ENCODE data around the gene SHROOM3.

The SHROOM3 gene

DNA sequence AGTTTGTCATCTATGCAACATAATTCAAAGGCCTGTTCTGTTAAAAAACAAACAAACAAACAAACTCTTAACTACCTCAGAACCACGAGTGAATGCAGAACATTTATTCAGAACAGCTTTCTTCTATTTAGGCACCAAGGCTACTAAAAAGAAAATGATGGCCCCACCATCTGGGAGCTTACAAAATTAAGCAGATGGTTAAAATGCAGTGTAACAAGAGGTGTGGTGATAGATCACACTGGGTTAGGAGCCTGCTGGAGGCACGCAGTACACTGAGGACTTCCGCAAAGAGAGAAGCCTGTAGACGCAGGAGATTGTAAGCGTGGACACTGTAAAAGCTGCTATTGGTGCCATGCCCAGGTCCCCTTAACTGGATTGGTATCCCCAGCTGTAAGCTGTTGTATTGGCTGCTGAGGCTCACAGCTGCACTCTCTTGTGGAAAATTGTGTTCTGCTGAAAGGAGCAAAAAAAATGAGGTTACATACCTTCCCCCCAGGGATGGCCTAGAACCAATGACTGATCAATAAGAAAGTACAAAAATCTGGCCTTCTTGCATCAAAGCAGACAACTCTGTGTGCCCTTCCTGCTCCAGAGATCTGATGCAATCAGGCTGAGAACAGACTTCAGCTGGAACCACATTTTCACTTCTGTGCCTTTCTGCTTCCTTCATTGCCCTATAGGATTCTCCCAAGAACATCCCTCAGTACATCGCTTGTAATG lies 60.0 kb downstream of the SHROOM3 start:
- no peak for DNase-seq

DNA sequence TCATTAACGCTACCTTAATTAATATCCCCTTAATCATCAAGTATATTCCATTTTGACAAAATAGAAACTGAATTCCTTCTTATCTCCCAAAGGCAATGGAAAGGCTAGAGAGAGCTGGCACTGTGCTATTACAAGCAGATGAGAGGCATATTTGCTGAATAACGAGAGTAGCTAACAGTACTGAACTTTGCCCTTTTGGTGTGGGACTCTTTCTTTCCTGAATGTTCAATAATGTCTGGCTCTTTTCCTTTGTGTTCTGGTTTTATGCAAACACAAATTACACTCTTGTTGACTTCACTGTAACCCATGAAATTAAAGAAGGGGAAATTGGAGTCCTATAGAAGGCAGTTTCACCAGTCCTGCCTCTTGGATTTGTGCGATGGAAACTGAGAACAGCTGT lies 63.5 kb downstream of the SHROOM3 start:
- DNase-seq: no peak

DNA sequence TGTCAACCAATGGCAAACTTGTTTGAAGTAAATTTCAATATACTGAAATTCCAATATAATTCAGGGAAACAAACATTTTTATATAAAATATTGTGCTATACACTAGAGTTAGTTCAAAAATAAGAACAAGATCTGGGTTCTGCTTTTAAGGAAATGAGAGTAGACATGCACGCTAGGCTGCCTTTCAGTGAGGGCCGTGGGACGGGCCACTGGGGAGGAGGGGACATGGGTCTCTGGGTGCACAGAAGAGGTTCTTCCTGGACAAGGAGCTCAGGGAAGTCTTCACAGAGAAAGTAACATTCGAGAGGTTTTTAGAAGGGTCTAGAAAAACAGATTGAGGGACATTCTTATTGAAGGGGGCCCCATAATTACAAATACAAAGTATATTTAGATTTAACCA lies 64.4 kb downstream of the SHROOM3 start:
- DNase-seq: no peak

DNA sequence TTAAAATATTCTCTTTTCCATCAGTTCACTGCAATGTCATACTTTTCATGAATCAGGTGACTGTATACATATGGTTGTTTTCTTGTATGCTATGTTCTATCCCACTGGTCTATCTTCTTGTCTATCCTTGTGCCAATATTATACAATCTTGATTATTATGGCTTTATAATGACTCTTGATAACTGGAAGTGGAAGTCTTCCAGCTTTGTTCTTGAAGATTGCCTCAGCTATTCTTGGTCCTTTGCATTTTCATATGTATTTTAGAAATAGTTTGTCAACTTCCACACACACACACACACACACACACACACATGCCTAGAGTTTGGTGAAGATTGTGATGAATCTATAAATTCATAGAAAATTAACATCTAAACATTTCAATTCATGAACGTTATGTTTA lies 67.9 kb downstream of the SHROOM3 start:
- DNase-seq: no peak

DNA sequence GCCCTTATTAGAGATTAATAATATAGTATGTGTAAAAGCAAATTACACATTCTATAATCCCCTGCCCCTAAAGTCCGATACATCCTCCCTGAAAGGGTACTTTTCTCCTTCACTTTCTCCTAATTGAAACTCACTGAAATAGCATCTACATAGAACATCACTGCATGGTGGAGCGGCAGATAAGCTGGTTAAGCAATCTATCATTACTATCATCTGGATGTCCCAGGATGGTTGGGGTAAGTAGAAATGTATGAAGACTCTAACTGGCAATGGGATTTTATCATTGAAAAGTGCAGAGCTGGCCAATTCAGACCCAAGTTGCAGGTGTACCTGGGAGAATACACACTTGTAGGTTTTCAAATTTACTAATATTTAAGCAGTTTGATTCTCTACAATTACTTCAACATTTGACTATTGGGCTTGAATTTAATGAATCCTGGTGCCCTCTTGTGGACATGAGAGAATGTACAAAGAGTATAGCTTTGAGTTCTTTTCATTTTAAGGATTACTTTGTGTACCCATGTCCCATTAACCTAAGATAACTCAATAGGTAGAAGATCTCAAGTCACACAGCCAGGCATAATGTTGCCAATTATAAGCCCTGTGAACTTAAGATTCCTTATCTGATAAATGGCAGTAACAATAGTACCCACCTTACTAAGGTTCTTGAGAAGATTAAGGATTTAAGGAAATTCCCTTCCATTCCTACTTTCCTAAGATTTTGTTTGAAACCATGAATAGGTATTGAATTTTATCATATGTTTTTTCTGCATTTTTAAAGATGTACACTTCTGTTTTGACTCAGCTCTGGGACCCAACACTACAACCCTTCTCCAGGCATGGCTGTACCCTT lies 69.8 kb downstream of the SHROOM3 start:
- no peak for DNase-seq

DNA sequence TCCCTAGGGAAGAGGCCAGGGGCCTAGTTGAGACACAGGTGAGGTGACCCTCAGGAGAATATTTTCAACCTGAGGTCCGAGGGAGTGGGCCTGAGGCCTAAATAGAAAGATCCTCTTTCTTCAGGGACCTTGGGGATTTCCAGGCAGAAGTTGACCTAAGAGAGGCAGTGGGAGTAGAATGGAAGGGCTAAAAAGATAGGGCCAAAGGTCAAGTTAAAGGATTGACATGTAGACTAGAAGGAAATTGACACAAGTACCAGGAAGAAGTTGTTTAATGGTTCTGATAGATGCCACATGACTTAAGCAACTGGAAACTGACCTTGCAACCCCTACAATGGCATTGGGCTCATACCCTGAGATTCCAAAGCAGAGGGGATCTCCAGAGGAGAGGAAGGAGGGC lies 76.9 kb downstream of the SHROOM3 start:
- DNase-seq: no peak

DNA sequence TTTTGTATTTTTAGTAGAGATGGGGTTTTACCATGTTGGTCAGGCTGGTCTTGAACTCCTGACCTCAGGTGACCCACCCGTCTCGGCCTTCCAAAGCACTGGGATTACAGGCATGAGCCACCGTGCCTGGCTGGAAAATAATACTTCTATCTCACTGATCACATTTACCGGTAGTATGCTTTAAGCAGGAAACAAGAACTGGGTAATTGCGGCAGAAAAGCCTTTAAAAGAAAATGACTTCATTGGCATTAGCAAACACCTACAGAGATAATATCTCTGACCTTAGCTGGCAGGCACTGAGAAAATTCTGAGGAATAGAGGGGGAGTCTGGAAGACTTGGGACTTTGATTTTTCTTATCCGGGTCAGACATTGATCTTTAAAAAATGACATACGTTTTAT lies 78.5 kb downstream of the SHROOM3 start:
- no peak for DNase-seq

DNA sequence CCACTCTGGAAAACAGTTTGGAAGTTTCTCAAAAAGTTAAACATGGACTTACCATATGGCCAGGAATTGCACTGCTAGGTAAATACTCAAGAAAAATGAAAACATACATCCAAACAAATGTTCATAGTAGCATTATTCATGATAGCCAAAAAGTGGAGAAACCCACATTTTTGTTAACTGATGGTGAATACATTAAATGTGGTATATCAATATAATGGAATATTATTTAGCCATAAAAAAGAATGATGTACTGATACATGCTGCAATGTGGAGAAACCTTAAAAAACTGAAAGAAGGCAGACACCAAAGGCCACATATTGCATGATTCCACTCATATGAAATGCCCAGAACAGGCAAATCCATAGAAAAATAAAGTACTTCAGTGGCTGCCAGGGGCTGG lies 79.1 kb downstream of the SHROOM3 start:
- DNase-seq: no peak

DNA sequence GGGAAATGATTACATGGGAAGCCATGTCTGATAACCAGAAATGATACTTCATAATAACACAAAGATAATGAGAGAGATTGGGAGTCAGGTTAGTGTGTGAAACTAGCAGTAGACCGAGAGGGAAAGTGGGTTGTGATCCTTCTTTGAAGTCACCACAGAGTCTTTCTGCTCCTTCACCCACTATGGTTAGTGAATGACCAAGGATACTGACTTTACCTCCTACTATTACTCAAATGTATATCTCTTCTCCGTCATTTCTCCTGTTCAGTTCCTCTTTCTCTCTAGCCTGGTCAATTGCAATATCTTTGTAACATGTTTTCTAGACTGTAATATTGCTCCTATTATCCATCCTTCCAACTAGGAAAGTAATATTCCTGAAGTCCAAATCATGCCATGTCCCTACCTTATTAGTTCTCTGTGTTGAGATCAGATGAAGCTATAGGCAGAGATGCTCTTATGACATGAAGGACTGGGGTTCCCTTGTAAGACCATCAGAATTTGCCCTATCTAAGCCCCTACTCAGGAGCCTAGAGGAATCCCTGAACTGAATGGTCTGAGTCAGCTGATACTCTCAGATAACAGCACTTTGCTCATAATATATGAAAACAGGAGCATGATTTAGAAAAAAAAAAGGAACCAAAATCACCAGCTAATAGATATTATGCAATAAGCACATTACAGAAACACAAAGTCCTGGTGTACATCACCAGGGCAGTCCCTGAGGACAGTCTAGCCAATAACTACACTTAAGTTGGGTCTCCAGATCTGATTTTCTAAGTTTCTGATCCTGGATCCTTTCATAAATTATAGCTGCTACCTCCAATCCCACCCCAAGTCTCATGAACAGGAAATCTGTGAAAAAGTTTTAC lies 81.2 kb downstream of the SHROOM3 start:
- DNase-seq: no peak

DNA sequence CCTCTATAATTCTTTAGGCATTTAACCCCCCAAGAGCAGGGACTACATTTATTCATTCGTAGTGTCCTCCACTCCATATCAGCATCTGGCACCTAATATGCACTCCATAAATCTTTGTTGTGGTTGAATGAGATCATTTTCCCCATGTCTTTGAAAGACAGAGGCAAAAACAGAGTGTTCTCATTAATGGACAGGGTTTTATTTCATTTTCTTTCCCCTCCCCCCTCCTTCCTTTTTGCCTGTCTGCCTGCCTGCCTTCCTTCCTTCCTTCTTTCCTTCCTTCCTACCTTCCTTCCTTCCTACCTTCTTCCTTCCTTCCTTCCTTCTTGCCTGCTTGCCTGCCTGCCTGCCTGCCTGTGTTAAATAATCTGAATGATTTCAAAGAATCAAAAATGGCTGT lies 83.2 kb downstream of the SHROOM3 start:
- DNase-seq: no peak

DNA sequence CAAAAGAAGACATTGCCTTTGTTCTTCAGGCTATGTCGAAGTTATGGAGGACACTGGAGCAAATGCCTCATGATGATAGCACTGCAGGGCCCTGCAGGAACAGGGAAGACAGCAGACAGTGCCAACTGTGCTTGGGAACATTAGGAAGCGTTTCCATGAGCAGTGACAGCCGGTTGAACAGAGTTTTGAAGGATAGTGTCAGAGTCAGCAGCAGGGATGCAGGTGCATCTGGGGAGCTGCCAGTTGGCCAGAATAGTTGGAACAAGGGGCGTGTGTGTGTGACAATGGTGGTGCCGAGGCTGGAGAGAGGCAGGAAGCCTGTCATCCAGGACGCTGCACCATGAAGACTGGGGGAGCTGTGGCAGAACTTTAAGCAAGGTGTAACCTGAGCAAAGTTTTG lies 88.6 kb downstream of the SHROOM3 start:
- no peak for DNase-seq

DNA sequence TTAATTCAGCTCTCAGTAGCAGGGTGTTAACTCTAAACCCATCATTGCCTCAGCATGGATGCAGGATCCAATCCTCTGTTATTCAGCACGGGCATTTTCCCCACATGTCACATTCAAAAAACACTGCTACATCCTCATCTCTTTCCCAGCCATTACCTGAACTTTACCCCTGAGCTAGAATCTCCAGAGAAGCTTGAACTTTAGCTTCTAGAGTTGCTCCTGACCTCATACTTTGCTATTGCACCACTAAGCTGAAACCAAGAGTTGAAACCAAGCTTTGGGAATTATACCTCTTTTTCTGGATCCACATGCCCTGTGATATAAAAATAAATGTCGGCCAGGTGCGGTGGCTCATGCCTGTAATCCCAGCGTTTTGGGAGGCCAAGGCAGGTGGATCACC lies 90.7 kb downstream of the SHROOM3 start:
- DNase-seq: no peak

DNA sequence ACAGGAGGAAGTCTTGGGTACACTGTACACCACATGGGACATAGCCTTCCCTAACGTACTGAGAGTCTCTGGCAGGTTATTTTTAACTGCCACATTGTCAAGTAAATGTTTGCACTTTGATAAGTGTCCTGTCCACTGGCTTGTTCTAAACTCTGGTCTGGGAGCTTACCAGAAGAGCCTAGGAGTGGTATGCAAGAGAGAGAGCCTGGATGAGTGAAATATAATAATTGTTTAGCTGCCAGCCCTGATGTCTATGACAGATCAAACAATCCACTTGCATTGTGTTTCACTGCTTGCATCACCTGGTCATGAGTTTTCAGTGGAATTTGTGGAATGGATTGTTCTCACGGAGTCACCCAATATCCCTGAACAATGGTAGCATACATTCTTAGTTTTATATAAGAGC lies 91.6 kb downstream of the SHROOM3 start:
- DNase-seq: no peak

DNA sequence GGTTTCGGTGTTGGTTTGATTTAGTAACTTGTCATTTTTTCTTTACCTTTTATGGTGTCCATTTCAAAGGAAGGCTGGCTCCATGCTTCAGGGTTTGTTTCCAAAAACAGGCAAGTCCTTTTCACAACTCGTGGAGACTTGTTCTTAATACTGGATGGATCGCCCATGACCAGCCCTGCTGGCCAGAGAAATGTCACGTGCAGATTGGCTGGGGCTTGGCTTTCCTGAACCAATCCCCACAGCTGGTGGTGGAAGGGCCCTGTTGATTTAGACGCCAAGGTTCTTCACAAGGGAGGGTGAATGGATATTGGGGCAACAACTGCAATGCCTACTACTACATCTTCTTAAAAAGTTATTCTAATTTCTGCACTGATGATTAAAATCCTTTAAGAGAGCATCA lies 92.6 kb downstream of the SHROOM3 start:
- DNase-seq: no peak

DNA sequence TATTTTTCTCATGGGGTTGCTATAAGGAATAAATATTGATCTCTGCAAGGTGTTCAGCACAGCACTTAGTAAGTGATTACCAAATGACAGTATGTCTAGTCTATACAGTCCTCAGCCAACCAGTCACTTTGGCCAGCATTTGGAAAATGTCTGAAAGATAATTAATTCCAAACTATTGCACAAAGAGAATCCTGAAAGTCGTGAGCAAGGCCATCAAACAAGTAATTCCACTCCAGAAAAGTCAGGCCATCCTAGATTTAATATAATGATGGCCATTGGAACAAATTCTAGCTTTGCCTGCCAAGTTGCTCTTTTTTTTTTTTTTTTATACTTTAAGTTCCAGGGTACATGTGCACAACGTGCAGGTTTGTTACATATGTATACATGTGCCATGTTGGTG lies 96.6 kb downstream of the SHROOM3 start:
- no peak for DNase-seq

DNA sequence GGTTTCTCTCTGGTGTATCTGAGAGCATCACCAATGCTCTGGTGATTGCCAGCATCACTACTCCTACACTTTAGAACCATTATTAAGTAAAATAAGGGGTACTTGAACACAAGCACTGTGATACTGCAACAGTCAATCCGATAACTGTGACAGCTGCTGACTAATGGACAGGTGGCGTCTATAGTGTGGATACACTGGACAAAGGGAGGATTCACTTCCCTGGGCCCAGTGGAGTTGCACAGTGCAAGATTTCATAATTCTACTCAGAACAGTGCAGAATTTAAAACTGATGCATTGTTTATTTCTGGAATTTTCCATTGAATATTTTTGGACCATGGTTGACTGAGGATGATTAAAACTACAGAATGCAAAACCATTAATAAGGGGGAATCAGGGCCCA lies 97.8 kb downstream of the SHROOM3 start:
- no peak for DNase-seq

DNA sequence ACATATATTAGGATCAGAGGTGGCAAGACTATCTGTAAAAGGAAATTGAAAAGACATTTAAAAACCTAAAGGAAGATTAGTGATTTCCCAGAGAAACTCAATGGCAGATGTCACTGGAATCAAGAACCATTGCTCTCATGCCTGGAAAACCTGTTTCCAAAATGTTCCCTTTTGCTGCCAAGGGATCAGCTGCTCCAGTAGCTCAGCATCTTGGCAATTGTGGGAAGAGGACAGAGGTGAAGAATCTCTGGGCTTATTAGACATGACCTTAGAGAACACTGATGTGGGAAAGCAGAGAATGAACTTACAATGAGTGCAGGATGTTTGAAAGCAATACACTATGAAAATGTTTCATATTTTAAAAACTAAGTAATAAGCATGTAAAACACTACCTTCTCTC lies 98.3 kb downstream of the SHROOM3 start:
- DNase-seq: no peak

DNA sequence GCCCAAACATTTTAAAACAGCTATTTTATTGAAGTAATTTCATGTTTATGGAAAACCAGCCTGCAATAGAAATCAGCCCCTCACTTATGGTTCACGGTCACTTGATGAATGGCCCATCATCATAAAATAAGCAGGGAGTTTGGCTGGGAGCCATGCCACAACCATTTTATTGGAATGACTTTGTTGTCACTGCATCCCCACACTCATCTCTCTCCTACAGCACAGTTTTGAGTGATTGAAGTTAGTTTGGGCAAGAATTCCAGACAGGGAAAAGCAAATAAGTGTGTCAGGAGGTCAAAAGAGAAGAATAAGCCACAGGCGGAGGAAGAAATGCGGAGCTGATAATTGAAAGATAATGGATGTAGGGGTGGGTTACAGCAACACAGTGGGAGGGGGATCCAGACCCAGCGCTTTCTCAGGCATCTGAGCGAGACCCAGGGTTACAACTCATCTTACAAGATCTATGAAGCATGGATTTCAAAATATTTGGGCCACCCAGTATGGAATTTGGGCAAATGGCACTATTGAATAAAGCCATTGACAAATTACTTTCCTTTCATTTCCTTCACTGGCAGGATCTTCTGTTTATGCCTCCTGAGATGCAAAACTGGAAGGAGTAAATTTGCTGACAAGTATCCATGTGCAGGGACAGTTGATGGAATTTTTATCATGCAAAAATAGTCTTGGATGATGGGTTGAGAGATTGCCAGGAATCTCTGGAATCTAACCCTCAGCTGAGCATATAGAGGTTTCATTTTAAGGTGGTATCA lies 100.8 kb downstream of the SHROOM3 start:
- DNase-seq: no peak

DNA sequence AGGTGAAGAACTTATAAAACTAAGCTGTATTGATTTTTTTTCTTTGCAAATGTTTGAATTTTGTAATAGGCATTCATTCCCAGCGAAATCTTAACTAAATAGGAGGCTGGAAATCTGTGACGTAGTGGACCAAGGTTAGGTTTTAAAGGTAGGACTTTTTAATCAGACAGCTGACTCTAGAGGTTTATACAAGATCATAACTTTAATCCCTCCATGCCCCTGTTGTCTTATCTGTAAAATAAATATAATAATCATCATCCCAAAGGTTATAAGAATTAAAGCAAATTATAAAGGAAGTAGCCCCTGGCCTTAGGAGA lies 101.3 kb downstream of the SHROOM3 start:
- DNase-seq: no peak

DNA sequence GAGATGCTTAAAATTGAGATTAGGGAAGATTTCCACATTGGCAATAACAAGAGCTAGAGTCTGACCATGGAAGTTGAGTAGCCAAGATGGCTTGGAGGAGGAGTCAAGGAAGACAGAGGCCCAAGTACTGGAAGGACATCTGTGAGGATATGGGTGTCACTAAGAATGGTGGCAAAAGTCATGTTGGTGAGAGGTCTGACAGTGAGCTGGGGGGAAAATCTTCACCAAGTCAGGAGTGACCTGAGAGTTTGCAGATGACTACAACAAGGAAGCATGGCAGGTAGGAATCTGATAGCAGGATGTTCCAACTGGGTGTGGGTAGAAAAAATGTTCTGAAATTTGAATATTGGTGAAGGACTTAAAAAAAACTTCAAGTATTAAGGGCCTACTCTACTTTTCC lies 103.3 kb downstream of the SHROOM3 start:
- DNase-seq: no peak

DNA sequence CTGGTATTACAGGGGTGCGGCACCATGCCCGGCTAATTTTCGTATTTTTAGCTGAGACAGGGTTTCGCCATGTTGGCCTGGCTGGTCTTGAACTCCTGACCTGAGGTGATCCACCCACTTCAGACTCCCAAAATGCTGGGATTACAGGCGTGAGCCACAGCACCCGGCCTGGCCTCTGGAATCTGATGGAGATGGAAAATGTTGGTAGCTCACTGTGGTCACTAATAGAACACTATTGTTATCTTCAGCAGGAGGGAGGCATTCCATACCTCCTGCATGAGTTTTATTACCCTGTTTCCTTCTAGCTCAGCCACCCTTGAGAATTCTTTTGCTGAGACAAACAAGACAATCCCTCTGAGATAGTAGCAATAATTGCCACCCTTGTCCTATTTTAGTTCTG lies 105.0 kb downstream of the SHROOM3 start:
- DNase-seq: no peak

DNA sequence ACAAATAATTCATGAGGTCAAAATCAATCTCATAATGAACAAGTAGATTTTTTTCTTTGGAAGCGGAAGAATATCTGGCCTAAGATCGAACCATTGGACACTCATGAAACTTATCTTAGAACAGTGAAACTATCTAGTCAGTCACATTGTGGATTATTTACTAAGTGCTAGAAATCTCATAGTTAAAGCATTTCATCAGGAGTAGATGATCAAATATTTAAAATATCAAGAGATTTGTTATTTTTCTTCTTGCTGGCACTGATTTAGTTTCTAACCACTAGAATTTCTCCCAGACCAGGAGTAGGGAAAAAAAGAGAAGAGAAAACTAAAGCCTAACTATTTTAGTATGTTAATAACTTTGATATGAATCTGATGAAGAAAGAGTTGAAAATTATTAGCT lies 105.5 kb downstream of the SHROOM3 start:
- DNase-seq: no peak

DNA sequence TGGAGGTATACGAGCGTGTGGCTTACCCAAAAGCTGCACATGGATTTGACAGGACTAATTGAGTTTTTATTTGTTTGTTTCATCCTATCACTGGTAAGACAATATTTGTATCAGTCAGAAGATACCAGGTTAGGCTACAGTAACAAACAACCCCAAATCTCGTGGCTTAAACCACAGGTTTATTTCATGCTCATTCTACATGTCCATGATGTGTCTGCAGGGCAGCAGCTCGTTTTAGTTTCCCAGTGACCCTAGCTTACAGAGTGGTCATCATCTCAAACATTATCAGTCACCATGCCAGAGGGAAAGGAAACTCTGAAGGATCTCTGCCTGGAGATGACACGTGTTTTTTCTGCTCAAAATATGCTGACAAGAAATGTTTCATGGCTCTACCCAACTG lies 108.3 kb downstream of the SHROOM3 start:
- DNase-seq: no peak
